Stimulated activated CD4-positive, alpha-beta T cell treated with anti-CD3 and anti-CD28 coated beads, TNF-alpha, amount 100 ng/mL, for 48 hours (primary cell): Measurements from ENCODE around the gene SERPINH1.

Source experiments
- DNase-seq, 3 donors: peaks; one replicate each; pipeline ENCODE4 v3.0.0-alpha.2; 2020; ENCODE audit warnings: low read depth in 3 of 3

SERPINH1 gene

DNA sequence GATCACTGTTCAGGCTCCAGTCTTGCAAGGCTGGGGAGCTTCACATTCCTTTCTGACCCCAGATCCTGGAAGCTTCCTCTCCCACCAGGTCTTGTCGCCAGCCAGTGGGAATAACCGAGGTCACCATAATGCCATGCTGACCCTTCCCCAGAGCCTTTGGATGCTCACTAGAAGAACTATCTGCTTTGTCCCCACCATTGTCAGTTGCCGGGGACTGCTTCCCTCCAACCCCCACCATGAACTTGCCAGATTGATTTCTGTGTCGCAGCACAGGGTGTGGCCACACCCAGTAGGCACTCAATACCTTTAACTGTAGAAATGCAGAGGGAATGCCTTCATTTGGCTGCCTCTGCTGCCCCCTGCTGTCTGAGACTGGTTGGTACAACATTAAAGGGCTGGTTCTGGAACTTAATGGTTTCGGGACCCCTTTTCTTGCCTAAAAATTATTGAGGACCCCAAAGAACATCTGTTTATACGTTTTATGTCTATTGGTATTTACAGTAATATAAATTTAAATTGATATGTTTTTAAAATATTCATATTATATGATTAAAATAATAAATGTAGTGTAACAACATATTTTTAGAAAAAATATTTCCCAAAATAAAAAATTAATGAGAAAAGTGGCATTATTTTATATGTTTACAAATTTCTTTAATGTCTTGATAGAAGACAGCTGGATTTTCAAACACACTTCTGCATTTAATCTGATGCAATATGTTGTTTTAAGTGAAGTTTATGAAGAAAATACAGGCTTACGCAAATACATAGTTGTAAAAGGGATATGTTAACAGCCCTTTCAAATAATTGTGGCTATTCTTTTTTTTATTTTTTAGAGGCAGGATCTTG lies 29.6 kb upstream of the SERPINH1 start:
- peak; percentile 61 to 71 (median 68) for DNase-seq

DNA sequence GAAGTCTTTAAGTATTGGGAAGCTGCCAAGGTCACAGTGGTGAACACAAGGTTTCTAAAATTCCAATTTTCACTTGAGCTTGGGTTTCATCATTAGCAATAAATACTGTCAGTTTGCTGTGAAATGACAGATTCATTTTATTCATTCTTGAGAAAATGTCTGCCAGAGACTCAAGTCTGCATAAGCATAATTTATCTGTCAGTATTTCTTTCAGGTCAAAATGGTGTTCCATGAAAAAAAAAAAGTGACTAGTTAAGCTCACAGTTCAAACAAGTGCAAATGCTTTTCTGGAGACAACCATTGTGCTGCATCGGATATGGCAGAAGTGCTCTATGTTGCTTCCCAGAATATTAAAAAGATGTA lies 28.2 kb upstream of the SERPINH1 start:
- DNase-seq = no peak

DNA sequence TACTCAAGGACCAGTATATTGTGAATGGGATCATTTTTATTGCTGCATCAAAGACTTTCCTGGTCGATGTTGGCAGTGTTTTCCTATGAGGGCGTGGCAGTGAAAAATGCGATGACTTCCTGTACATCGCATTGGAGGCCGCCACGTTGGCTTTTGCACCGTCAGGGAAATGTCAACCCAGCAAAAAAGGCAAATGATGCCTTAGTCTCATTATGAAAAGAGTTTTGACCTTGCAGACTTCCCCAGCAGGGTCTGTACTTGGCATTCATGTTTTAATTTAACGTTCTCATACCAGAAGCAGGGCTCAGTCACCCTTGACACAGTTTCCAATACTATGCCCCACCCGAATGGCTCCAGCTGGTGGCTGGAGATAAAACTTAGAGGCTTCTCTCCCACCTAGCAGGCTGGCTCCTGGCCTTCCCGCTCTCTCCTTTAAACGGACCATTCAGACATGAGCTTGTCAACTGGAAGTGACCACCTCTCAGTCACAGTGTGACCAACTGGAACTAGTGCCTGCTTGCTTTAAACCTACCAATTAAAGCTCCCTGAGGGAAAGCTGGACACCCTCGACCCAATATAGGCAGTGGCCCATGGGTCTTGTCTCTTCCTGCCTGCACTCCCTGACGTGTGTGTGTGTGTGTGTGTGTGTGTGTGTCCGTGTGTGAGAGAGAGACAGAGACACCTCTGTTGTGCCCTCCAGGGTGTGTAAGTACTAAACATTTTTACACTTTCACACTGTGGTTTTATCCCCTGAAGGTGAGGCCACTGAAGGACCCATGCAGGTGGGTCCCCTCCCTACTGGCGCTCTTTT lies 27.6 kb upstream of the SERPINH1 start:
- DNase-seq = no peak

DNA sequence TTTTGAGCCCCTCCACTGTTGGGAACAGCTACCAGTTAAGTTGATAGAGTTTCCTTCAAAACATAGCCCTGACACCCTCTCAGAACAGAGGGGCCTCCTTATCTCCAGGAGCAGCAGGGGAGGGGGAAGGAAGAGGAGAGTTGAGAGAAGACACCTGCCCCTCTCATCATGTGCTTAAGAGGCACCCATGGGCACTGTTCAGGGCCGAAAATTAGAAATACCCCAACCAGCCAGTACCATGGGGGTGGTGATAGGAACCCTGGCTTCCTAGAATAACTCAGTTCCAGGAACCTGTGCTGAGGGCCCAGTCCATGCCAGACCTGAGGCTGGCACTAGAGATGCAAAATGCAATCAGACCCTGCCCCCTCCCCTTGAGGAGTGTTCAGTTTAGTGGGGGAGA lies 27.0 kb upstream of the SERPINH1 start:
- no peak for DNase-seq

DNA sequence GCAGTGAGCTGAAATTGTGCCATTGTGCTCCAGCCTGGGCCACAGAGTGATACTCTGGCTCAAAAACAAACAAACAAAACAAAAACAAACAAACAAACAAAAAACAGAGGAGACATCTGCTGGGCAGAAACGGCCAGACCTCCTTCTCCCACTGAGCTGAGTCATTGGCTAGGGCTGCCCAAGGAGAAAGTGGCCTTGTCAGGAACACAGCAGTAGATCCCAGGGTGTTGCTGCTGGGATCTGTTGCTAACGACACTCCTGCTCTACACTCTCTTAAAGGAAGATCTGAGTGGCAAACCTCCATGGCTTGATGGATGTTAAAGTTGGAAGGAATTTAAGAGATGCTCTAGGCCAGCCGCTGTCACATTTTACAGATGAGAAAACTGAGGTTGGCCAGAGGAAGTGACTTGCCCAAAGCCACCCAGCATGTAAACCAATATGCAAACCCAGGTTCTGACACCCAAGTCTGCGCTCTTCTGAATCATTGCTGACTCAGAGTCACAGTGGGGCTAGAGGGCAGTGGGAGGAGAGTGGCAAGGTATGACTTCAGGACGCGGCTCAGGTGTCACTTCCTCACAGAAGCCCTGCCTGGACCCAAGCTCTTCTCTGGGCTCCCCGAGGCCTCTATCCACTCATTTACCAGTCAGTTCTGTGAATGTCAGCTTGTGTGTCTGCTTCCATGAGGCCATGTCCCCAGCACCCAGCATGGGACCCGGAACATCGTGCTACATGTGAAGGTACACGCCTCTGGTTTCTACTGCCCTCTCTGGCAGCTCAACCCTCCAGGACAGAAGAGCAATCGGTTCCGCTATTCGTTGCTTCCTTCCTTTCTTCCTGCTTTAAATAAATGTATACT lies 25.0 kb upstream of the SERPINH1 start:
- DNase-seq = peak in 2 of 3 donors; percentile 45 to 52

DNA sequence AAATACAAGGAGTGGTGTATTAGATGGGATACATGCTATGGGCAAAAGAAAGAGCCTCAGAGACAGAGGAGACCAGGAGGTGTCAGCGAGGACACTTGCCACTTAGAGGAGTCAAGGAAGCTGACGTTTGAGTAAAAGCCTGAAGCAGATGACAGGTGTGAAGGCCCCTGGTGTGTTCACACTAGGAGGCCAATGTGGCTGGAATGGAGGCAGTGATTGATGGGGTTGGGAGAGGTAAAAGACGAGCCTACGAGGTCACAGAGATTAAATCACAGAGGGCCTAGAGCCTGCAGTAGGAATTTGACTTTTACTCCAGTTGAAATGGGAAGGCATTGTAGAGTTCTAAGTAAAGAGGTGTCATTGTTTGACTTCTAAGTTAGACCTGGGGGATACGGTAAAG lies 24.3 kb upstream of the SERPINH1 start:
- no peak for DNase-seq

DNA sequence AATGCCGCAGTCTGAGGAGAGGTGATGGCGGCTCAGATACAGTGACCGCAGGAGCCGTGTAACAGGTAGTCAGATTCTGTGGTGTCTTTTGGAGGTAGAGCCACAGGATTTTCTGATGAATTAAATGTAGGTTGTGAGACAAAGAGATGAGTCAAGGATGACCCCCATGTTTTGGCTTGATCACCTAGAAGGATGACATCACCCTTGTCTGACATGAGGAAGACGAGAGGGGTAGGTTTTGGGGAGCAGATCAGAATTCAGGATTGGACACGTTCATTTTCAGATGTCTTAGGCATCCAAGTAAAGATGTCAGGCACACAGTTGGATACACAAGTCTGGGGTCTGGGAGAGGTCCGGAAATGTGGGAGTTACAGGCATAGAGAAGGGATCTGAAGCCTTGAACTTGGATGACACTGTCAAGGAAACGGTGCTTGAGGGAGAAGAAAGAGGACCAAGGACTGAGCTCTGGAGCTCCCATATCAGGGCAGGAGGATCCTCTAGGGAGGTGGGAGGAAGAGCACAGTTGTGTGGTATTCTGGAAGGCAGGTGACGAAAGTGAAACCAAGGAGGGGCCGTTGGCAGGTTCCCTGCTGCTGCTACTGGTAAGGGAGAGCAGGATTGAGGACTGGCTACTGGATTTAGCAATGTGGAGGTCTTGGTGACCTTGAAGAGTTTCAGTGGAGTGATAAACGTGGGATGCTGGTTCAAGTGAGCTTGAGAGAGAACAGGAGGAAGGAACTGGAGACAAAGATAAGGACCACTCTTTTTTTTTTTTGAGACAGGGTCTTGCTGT lies 23.7 kb upstream of the SERPINH1 start:
- no peak for DNase-seq

DNA sequence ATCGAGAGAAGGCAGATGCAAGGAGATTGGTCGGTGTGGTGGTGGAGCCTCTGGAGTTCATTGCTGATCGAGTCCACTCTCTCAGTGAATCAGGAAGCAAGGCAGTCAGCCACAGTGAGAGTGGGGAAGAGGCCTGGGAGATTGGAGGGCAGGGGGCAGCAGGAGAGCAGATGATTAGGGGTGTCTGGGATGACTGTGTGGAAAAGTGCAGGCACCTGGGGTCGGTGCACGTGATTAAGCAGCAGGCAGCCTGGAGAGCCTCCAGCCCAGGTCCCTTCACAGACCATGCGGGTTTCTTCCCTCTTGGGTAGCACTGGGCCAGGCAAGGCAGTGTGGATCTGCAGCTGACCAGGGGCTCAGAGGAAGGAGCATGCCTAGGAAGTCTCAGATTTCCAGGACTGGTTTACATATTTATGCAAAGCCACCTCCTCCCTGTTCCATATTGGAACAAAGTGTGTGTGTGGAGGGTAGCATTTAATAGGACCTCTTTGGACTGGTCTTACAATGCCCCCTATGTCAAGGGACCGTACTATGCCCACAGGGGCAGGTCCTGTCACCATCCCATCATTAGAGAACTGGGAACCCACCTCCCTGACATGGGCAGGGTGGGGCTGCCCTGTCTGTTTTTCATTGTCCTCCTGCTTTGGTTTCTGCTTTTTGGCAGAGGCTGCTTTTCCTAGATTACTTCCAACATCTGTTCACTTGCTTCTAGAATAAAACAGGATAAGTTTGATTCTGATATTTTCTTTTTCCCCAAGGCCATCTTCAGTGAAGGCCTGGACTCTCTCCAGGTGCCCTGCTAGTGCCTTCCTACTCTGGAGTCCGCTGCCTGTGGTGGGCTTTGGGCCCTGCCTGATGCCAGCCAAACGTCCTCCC lies 22.4 kb upstream of the SERPINH1 start:
- DNase-seq = no peak

DNA sequence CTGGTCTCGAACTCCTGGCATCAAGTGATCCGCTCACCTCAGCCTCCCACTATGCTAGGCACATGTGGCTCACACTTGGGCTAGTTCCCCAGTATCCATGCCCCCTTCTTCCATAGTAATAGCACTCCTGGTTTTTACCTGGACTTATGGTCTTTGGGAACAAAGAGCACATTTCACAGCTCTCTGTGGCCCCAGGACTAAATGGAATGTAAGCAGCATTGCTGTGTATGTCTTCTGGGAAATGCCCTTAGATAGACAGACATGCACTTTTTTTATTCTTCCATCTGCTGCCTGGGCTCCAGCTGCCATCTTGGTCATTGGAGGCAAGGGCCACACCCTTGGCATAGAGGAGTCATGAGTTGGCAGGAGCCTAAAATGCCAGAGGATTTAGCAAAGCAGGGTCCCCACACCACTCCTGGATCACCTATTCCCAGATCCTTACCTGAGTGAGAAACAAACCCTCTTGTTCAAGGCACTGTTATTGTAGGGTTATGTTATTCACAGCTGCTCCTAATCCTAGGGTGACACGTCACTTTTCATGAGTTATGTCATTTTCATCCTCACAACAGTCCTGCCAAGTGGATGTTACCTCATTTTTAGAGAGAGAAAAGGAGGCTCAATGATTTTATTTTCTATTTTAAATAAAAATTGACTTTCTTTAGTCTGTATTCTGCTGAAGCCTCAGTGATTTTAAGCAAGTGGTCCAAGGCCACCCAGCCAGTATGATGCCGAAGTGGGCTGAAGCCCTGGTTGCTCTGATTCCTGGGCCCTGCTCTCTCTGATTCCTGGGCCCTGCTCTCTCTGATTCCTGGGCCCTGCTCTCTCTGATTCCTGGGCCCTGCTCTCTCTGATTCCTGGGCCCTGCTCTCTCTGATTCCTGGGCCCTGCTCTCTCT lies 20.6 kb upstream of the SERPINH1 start:
- DNase-seq = no peak

DNA sequence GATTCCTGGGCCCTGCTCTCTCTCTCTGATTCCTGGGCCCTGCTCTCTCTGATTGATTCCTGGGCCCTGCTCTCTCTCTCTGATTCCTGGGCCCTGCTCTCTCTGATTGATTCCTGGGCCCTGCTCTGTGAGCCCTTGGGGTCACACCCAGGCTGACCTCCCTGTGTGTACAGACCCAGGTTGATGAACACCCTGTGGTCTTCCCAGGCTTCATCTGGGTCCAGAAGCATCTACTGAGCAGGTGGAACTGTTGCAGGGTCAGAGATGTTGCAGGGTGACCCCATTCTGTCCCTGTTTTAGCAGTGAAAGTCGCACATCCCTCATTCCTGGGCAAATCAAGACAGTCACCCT lies 20.0 kb upstream of the SERPINH1 start:
- DNase-seq = no peak

DNA sequence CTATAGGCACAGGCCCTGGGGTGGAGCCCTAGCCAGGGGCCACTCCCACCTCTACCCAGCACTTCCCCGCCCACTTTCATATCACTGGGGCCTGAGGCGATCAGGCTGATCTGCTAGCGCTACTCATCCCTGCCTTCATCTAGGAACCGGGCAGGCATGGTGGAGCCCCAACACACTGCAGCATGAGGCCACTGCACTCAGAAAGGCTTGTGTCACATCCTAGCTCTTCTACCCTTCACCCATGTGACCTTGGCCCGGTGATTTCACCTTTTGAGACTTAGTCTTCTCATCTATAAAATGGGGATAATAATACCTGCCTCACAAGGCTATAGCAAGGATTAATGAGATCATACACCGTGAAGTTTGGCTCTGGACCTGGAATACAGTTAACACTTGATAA lies 18.2 kb upstream of the SERPINH1 start:
- no peak for DNase-seq

DNA sequence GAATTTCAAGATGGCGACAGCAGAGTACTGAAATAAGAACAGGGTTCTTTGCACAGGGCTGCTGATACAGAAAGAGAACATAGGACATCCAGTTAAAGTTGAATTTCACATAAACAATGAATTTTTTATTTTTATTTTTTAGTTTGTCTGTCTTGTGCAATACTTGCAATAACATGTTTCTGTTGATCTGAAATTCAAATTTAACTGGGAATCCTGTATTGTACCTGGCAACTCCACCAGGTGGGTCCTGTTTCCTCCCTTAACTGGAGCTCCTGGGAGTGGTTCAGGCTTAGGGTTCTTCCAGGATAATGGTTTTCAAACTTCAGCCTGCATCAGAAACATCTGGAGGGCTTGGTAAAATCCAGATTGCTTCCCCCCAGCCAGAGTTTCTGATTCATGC lies 14.9 kb upstream of the SERPINH1 start:
- DNase-seq = no peak

DNA sequence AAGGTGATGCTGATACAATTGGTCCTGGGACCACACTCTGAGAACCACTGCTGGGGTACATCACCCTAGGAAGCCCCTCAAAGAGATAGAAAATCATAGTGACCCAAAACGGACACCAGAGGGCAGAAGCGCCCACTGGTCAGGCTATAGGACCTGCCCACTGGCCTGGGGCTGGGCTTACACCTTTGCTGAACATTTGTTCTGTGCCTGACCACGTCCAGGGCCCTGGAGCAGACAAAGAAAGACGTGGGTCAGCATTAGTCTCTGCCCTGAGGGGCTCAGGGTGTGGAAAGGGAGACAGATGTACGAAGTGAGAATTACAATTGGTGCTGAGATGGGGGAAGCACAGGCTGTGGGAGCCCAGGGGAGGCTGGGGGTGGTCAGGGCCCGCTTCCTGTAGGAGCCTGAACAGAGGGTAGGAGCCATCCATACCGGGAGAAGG lies 14.4 kb upstream of the SERPINH1 start:
- no peak for DNase-seq

DNA sequence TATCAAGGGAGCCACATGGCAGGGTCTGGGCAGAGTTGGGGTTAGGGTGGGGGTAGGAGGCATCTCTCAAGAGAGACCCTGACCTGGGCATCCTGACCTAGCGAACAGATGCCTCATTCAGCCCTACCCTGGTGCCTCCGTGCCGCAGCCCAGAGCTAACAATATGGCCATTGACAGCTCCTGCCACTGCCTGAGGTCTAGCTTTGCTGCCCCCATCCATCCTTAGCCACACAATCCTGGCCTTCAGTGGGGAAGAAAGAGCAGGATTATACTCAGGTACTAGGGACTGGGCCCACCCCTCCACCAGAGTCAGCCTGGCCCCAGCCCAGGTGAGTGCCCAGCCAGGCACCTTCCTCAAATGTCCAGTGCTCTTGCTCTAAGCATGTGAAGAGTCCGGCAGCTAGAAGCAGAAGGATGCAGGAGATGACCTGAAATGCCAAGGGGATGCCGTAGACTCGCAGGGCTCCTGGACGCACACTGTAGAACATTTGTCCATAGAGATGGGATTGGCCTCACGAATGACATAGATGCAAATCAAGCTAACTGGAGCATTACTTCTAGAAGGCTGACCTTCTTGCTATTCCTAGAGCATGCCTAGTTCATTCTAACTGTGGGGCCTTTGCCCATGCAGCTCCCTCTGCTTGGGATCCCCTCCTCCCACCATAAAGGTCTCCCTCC lies 13.3 kb upstream of the SERPINH1 start:
- DNase-seq = no peak

DNA sequence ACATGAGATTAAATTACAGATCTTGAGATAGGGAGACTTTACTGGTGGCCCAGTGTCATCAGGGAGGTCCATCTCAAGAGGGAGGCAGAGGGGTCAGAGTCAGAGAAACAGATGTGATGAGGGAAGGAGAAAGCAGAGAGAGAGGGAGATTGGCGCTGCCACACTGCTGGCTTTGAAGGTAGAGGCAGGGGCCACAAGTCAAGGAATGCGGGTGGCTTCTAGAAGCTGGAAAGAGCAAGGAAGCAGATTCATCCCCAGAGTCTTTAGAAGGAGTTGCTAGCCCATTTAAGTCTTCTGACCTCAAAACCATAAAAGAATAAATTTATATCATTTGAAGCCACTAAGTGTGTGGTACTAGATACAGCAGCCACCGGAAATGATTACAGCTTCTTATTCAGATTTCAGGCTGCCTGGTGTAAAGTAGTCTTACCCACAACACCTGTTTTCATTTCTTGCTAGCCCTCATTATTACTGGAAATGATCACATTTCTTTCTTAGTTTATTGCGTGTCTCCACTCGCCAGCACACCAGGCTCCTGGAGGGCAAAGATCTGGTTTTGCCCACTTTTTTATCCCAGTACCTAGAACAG lies 12.6 kb upstream of the SERPINH1 start:
- DNase-seq = no peak

DNA sequence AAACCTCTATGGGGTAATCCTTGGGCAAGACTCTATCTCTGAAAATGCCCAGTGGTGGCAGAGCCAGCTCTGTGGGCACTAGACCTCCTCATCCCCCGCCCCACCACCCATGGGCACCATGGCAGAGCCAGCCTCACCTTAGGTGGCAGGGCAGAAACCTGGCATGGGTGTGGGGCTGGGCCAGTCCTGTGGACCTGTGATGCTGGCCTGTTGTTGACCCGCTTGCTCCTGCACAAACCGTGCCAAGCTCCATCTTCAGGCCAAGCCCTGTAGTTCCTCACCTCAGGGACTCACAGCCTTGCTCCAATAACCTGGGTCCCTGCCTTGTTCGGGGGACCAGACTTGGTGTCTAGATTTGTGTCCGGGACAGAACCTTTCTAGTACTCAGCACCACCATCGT lies 8.9 kb upstream of the SERPINH1 start:
- DNase-seq = no peak

DNA sequence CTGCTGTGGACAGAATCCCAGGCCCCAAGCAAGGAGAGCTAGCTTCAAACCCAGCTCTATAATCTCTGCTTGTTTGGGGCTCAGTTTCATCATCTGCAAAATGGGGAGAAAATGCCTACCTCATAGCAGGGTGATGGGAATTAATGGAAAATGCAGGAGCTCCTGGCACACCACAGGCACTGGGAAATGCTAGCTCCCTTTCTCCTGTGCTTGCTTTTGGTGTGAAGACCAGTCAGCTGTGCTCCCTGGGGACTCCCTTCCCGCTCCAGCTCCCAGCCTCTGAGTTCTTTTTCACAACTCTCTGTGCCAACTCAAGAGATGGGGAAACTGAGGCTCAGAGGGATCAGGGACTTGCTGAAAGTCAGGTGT lies 8.2 kb upstream of the SERPINH1 start:
- no peak for DNase-seq

DNA sequence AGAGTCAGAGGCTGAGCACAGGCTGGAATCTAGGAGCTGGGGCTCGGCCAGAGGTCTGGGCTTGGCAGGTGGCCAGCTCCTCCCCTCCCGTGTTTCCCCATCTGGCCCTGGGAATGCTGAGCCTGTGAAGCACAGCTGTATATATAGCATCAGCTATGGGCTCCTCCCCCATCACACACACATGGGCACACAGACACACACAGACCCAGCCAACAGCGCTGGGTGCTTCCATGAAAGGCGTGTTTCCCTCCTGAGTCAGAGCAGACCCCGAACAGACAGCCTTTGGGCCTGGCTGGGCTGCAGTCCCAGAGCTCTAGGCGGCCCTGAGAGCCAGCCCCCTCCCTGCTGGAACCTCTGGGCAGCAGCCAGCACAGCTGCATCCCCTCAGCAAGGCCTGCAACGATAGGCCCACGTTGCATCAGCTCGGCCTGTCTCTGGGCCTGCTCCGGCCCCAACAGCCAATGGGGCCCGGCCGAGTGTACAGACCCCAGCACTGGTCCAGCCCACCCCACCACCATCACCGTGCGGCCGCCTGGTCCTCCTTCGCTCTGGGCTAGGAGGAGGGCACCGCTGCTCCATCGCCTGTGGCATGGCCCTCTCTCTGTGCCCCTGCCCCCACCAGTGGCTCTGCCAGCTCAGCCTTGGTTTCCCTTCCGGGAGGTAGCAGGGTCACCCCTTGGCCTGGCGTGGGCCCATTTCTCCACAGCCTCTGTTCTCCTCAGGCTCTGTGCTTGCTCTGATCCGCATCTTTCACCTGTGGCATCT lies 7.6 kb upstream of the SERPINH1 start:
- no peak for DNase-seq
